Loucy (cell line): ENCODE results near the gene S100A6.

Experiments used
- EZH2phosphoT487 ChIP-seq: fragments of 200-600 bp; IDR thresholded peaks from 2 replicates; pipeline ENCODE4 v1.6.1; 2018; ENCODE audit warnings: antibody characterized with exemption, mild to moderate bottlenecking, moderate library complexity, borderline replicate concordance
- TF ChIP-seq, protein P1 (sequence below): fragments of 200-600 bp; sonication (generic); conservative IDR thresholded peaks from 2 replicates; pipeline ENCODE4 v1.5.1; 2014; ENCODE audit warnings: mild to moderate bottlenecking, antibody characterized with exemption, low read length

DNA sequence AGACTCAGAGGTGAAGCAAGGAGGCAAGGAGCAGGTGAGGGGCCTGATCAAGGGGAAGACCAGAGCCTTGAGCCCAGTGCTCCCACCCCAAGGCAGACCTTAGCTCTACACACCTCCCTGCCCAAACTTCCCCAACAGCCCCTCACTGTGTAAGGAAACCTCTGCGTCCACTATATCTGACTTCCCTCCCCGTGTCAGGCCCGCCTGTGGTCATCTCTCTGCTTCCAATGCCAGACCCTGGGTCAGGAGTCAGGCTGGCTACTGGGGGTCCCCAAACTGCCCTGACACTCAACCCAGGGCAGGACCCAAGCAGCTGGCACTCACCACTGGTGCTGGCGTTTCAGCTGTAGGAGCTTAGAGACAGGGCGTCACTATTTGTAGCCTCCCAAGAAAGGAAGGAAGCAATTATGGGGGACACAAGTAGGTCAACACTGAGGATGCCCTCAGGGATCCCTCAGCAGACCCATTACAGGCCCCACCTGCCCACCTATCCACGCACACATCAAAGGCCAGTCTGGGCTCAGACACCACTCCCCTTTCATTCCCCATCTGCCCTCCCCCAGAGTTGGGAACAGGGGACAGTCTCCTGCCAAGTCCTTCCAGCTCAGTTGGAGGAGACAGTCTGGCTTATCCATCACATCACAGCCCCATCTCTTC is 14.1 kb upstream of the S100A6 start:
- TF ChIP-seq, protein P1, sequence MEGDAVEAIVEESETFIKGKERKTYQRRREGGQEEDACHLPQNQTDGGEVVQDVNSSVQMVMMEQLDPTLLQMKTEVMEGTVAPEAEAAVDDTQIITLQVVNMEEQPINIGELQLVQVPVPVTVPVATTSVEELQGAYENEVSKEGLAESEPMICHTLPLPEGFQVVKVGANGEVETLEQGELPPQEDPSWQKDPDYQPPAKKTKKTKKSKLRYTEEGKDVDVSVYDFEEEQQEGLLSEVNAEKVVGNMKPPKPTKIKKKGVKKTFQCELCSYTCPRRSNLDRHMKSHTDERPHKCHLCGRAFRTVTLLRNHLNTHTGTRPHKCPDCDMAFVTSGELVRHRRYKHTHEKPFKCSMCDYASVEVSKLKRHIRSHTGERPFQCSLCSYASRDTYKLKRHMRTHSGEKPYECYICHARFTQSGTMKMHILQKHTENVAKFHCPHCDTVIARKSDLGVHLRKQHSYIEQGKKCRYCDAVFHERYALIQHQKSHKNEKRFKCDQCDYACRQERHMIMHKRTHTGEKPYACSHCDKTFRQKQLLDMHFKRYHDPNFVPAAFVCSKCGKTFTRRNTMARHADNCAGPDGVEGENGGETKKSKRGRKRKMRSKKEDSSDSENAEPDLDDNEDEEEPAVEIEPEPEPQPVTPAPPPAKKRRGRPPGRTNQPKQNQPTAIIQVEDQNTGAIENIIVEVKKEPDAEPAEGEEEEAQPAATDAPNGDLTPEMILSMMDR, result no peak
- no peak for TF ChIP-seq EZH2phosphoT487
